Measurements from ENCODE around the gene GALNT2.

GALNT2 gene

GRCh38 chr1:230268371-230269170, 201.5 kb downstream of the GALNT2 start:
- DNase-seq: peak; percentile 17 to 41

- DNase-seq: no peak
These were observed 203.1 kb downstream of the GALNT2 start for GRCh38 chr1:230270185-230270558.

- DNase-seq: peak; percentile 46 to 60
These were observed 203.7 kb downstream of the GALNT2 start for GRCh38 chr1:230270559-230271281.

GRCh38 chr1:230271300-230272035, 204.4 kb downstream of the GALNT2 start:
- no peak for DNase-seq

- DNase-seq: no peak
These were observed 205.5 kb downstream of the GALNT2 start for GRCh38 chr1:230272557-230272956.

GRCh38 chr1:230273141-230273710, 206.2 kb downstream of the GALNT2 start:
- no peak for DNase-seq

GRCh38 chr1:230274254-230274653, 207.2 kb downstream of the GALNT2 start:
- DNase-seq: no peak

GRCh38 chr1:230276401-230276800, 209.4 kb downstream of the GALNT2 start:
- no peak for DNase-seq

GRCh38 chr1:230277201-230278025, 210.4 kb downstream of the GALNT2 start:
- no peak for DNase-seq

- DNase-seq: no peak
These were observed 211.3 kb downstream of the GALNT2 start for GRCh38 chr1:230278376-230278775.

GRCh38 chr1:230278871-230279582, 212.0 kb downstream of the GALNT2 start:
- no peak for DNase-seq

- no peak for DNase-seq
These were observed 212.5 kb downstream of the GALNT2 start for GRCh38 chr1:230279583-230279945.

GRCh38 chr1:230280054-230280795, 213.2 kb downstream of the GALNT2 start:
- DNase-seq: no peak

GRCh38 chr1:230280906-230281413, 213.9 kb downstream of the GALNT2 start:
- DNase-seq: no peak

- DNase-seq: no peak
These were observed 214.5 kb downstream of the GALNT2 start for GRCh38 chr1:230281556-230281955.

GRCh38 chr1:230282157-230282556, 215.1 kb downstream of the GALNT2 start:
- no peak for DNase-seq

GRCh38 chr1:230283678-230284077, 216.6 kb downstream of the GALNT2 start:
- no peak for DNase-seq

GRCh38 chr1:230284891-230285290, 217.9 kb downstream of the GALNT2 start:
- DNase-seq: no peak

- DNase-seq: no peak
These were observed 218.3 kb downstream of the GALNT2 start for GRCh38 chr1:230285351-230285750.

GRCh38 chr1:230286166-230286889, 219.3 kb downstream of the GALNT2 start:
- DNase-seq: no peak

Measured in AML-193 (cell line).